SIG-M5 (cell line): ENCODE measurements around the gene ADH1C.
"Not testable (repeated sequence)": the region's sequence is repeated elsewhere in the genome, so short reads cannot be mapped to it uniquely, and the experiment has no call there.

Experiments used
- DNase-seq: peaks from one replicate; lab custom pipeline; 2025; lab: John Stamatoyannopoulos, UW

Gene ADH1C

GRCh38 chr4:99352602-99353537, at the start of gene ADH1C:
Gene ADH1C, minus strand, starts transcription at chr4:99352746. Its CDS starts 71 bp downstream, at chr4:99352675.
- DNase-seq = no peak

DNA sequence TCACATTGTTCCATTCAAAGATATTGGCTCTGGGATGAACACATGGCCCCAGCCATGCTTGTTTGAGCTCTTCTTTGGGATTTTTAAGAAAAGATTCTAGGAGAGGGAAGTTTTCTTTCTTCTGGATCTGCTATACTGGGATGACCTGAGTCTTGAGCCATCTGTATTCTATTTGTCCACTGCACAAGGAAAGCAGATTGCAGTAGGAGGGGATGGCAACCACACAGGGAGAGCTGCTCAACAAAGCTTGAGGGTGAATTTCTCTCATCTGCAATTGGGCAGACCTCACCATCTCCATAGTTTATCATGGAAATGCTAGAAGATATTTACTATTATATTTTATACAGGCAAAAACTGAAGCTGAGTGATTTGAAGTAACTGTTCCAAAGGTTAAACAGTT, 48.3 kb upstream of the ADH1C start:
- no peak for DNase-seq

DNA sequence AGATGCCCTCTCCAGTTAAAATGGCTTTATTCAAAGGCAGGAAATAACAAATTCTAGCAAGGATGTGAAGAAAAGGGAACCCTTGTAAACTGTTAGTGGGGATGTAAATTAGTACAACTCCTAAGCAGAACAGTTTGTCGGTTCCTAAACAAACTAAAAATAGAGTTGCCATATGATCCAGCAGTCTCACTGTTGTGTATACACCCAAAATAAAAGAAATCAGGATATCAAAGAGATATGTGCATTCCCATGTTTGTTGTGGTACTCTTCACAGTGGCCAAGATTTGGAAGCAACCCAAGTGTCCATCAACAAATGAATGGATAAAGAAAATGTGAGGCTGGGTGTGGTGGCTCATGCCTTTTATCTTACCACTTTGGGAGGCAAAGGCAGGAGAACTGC, 46.5 kb upstream of the ADH1C start:
- no peak for DNase-seq

DNA sequence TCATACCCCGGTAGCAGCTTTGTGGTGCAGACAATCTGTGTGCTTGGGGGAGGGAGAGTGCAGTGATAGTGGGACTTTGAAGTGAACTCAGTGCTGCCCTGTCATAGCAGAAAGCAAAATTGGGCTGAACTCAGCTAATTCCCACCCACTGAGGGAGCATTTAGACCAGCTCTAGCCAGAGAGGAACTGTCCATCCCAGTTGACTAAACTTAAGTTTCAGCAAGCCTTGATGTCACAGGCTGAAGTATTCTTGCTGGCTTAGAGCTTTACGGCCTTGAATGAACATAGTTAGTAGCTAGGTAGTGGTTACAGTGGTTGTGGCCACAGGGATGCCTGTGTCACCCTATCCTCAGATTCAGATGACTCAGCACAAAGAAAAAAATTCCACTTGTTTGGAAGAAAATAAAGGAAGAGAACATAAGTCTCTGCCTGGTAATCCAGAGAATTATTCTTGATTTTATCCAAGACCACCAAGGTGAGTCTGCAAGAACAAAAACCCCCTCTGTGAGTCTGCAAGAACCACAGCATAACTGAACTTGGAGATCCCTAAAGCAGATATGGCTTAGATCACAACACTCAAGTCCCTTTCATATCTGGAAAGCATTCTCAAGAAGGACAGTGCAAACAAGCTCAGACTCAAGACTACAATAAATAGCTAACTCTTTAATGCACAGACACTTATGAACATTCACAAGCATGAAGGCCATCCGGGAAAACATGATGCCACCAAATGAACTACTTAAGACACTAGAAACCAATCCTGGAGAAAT, 43.2 kb upstream of the ADH1C start:
- no peak for DNase-seq

GRCh38 chr4:99394896-99395295, 42.4 kb upstream of the ADH1C start:
- no peak for DNase-seq

DNA sequence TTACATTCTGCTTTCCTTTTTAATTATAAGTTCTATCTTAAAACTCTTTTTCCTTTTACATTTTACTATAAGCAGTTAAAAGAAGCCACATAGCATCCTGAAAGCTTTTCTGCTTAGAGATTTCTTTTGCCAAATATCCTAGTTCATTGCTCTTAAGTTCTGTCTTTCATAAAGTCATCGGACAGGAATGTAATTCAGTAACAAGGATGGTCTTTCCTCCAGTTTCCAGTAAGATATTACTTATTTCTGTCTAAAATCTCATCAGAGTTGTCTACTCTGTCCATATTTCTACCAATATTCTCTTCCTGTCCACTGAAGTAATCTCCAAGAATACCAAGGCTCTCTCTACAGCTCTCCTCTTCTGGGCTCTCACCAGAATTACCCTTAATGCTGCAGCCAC, 37.5 kb upstream of the ADH1C start:
- no peak for DNase-seq

DNA sequence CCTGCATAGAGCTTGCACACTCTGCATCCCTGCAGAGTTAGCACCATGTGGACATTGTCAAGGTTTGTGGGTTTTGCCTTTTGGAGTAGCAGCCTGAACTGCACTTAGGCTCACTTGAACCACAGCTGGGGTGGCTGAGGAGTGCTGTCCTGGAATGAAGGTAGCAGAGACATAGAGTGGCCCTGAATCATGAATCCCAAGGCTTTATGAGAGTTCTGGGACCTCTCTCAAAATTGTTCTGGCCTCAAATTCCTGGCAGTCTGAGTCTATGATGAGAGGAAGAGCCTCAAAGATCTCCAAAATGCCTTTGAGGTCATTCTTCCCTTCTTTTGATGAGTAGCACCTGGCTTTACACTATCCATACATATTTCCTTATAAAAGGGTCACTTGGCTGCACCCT, 37.1 kb upstream of the ADH1C start:
- DNase-seq = no peak

DNA sequence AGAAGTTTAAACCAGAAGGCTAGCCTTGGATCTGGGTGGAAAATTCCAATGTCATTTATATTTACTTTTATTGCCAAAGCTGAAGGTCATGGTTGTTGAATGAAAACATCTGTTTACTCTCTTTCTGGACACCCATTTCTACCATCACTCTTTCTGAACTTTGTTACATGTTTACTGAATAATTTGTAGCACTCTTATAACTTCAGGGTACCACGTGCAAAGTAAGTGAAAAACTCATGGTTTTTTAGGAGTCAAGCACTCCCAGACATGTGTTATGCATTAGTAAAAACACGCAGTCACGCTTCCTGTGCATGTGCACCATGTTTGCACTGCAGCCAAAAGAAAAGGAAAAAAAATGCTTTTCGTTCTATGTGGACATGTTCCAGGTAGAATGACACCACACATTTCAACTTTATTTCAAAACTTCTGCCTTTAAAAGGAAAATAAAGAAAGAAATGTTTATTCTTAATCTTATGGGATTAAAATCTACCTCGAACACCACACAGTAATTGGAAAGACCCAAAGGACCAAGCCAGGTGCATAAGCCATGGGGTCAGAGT, 31.4 kb upstream of the ADH1C start:
- DNase-seq = no peak

DNA sequence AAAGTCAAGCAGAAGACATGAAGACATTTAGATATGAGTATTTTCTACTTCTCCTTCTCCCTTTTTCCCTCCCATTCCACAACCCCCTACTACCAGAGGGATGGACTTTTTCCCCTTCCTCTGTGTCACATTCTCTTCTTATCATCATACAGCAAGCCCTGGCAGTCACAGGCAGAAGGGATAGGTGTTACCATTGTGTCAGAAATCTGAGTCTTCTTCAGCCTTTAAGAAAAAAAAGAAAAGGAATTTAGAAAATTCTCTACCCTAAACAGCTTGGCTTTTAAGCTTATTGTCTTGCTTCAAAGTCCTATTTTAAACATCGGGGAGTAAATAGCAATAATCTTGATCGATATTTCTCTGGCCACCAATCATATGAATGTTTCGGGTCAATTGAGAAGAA, 30.9 kb upstream of the ADH1C start:
- DNase-seq = no peak

DNA sequence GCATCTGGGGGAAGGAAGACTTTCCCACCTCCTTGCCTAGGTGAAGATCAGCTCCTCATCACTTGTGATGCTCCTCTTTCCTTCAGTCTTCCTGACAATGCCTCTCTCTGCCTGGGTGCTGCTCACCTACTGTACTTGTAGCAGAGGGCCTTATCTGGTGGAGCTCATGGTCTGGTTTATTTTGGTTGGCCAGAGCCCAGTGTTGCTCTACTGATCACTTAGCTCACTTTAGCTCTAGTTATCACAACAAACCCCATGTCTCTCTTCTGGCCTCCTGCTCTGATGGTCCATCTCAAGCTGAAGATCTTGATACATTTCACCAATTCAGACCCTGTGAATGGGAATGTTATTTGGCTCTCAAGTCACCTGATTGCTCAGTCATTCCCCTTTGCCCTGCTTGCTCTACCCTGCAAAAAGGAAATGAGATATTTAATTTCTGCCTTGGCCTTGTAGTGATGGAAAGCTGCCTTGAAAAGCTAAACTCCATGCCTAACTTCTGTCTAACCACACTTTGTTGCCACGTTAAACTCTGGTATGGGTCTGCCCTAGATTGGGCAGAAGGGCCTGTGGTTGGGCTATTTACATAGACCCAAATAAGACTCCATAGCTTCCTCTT, 30.3 kb upstream of the ADH1C start:
- DNase-seq = no peak

DNA sequence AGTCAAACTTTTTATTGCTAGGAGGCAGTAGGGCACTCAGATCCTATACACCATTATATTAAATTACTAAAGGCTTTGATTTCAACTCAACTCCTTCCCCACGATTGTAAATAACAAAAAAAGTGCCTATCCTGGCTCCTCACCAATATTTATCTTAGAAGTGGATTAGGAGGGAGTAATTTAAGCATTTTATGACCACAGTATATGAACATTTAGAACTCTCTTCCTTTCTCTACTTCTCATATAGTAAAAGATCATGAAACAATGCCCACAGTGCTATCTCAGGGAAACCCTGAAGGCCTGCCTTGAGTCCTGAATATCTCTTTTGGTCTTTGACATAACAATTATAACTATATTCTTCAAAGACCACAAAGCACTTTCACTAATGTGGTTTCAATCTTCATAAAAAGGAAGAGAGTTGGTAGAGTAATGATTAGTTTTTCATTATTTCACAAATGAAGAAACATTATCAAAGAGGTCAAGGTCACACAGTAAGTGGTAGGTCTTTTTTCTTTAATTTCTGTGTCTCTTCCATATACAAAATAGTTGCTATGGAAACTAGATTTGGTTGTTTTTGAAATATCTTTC, 29.1 kb upstream of the ADH1C start:
- DNase-seq = no peak

GRCh38 chr4:99379571-99379970, 27.0 kb upstream of the ADH1C start:
- DNase-seq = no peak

DNA sequence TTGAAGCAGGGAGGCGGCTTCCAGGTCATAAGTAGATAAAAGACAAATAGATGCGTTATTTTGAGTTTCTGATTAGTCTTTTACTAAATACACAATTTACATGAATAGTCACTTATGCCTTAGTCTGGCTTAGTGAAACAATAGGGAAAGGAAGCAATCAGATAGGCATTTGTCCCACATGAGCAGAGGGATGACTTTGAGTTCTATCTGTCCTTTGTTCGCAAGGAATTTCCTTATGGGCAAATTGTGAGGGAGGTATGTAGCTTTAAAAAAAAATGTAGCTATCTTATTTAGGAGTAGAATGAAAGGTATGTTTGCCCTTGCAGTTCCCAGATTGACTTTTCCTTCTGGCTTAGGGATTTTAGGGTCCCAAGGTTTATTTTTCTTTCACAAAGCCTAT, 26.3 kb upstream of the ADH1C start:
- DNase-seq = no peak

DNA sequence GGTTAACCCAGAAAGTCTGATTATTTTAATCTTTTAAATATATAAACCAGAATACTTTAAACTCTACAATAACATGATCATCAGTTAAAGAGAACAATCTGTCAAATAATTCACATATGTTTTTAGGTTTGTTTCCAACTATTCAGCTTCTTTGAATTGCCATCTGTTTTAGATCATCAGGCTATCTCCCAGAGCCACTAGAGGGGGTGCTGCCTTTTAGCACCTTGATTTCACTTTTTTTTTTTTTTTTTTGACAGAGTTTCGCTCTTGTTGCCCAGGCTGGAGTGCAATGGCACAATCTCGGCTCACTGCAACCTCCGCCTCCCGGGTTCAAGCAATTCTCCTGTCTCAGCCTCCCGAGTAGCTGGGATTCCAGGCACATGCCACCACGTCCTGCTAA, 24.8 kb upstream of the ADH1C start:
- not testable (repeated sequence) for DNase-seq

- not testable (repeated sequence) for DNase-seq
Measured at GRCh38 chr4:99372464-99372863, 19.9 kb upstream of the ADH1C start.

DNA sequence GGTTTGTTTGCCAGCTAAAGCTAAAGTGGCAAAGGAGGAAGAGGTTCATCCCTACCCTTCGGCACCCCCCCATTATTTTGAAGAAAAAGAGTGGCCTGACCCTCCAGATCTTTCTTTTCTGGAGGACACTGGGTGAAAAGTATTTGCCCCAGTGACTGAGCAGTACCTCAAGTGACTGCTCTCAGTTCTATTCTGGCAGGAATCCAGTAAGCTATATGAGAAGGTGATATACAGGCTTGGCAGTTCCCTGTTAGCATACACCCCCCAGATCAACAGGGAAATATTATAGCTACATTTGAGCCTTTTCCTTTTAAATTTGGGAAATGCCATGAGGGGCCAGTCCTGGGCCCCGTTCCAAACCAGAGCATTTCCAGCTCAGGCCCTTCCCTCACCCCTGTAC, 15.3 kb upstream of the ADH1C start:
- DNase-seq = not testable (repeated sequence)

DNA sequence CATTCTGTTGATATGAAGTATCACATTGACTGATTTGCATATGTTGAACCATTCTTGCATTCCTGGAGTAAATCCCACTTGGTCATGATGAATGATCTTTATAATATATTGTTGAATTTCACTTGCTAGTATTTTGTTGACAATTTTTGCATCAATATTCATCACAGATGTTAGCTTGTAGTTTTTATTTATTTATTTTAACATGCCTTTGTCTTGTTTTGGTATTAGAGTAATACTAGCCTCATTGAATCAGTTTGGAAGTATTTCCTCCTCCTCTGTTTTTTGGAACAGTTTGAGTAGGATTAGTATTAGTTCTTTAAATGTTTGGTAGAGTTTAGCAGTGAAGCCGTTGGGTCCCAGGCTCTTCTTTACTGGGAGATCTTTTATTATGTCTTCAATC, 13.9 kb upstream of the ADH1C start:
- no peak for DNase-seq

DNA sequence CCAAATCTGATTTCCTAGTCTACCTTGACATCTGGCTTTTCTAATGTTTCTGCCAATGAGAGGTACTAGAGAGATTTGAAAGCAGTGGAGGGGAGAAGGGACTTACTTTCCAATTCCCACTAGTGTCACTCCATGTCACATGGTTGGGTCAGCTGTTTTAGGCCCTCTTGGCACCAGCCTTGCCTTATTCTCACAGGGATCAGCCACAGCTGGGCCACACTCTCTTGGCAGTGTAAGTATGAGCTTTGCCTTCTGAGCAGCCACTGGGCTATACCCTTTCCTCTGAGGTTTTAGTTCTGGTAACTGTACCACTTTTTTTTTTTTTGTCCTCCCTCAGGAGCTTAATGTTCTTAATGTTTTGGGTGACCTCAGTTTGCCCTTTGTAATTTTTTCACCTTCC, 10.2 kb upstream of the ADH1C start:
- no peak for DNase-seq

GRCh38 chr4:99361899-99362275, 9.3 kb upstream of the ADH1C start:
- no peak for DNase-seq

- no peak for DNase-seq
Measured at GRCh38 chr4:99361268-99361898, 8.8 kb upstream of the ADH1C start.

GRCh38 chr4:99359480-99360204, 7.1 kb upstream of the ADH1C start:
- DNase-seq = no peak
